H9 (cell line): ENCODE data around the gene IRX5. TPM values are rescaled to one million over a fixed set of nuclear protein-coding genes. Genes with fewer than 3 reads are reported as not detected.

Experiments
- DNase-seq: peaks from one replicate; pipeline ENCODE4 v3.0.0-alpha.2; 2017
- H2AFZ ChIP-seq: one replicate; pipeline ENCODE4 v1.6.1; 2013; ENCODE audit warnings: mild to moderate bottlenecking, low read length, control low read depth, moderate library complexity
- H2AK5ac ChIP-seq: 2 replicates; pipeline ENCODE4 v1.6.1; 2013; ENCODE audit warnings: low read length, control low read depth, mixed read lengths; ENCODE audit not compliant: insufficient read length
- H2BK120ac ChIP-seq: one replicate; pipeline ENCODE4 v1.6.1; 2013; ENCODE audit warnings: low read depth, mild to moderate bottlenecking, low read length, control low read depth, inconsistent platforms; ENCODE audit not compliant: poor library complexity, severe bottlenecking
- H2BK12ac ChIP-seq: 2 replicates; pipeline ENCODE4 v1.6.1; 2013; ENCODE audit warnings: low read length, control low read depth, mixed read lengths, low read depth; ENCODE audit not compliant: insufficient read length
- H2BK15ac ChIP-seq: 2 replicates; pipeline ENCODE4 v1.6.1; 2013; ENCODE audit warnings: low read depth, low read length, control low read depth
- H2BK20ac ChIP-seq: one replicate; pipeline ENCODE4 v1.6.1; 2013; ENCODE audit warnings: low read depth, mild to moderate bottlenecking, low read length, control low read depth, inconsistent platforms; ENCODE audit not compliant: poor library complexity, severe bottlenecking
- H2BK5ac ChIP-seq: 2 replicates; pipeline ENCODE4 v1.6.1; 2013; ENCODE audit warnings: low read length, control low read depth, mixed read lengths; ENCODE audit not compliant: insufficient read length
- H3K14ac ChIP-seq: 2 replicates; pipeline ENCODE4 v1.6.1; 2013; ENCODE audit warnings: low read length, control low read depth; ENCODE audit not compliant: insufficient read depth
- H3K18ac ChIP-seq: 2 replicates; pipeline ENCODE4 v1.6.1; 2013; ENCODE audit warnings: low read depth, mild to moderate bottlenecking, mixed read lengths, low read length, control low read depth; ENCODE audit not compliant: insufficient read length
- H3K23ac ChIP-seq: 2 replicates; pipeline ENCODE4 v1.6.1; 2013; ENCODE audit warnings: low read length, control low read depth, mixed read lengths, low read depth; ENCODE audit not compliant: insufficient read length
- H3K23me2 ChIP-seq: 2 replicates; pipeline ENCODE4 v1.6.1; 2013; ENCODE audit warnings: low read depth, mild to moderate bottlenecking, mixed read lengths, low read length, control low read depth; ENCODE audit not compliant: insufficient read length, poor library complexity, severe bottlenecking
- H3K27ac ChIP-seq: 2 replicates; pipeline ENCODE4 v1.5.1; 2013; ENCODE audit warnings: low read length, control low read depth, mixed read lengths, low read depth; ENCODE audit not compliant: insufficient read length
- H3K27me3 ChIP-seq: 2 replicates; pipeline ENCODE4 v1.6.1; 2013; ENCODE audit warnings: low read length, control low read depth, inconsistent platforms; ENCODE audit not compliant: insufficient read depth
- H3K4ac ChIP-seq: 2 replicates; pipeline ENCODE4 v1.6.1; 2013; ENCODE audit warnings: low read depth, mild to moderate bottlenecking, control low read depth, inconsistent platforms, low read length, moderate library complexity
- H3K4me1 ChIP-seq: 2 replicates; pipeline ENCODE4 v1.6.1; 2013; ENCODE audit warnings: low read length, control low read depth, inconsistent platforms; ENCODE audit not compliant: insufficient read depth
- H3K4me2 ChIP-seq: 2 replicates; pipeline ENCODE4 v1.6.1; 2013; ENCODE audit warnings: low read length, control low read depth, mixed read lengths; ENCODE audit not compliant: insufficient read length, insufficient read depth
- H3K56ac ChIP-seq: 2 replicates; pipeline ENCODE4 v1.6.1; 2013; ENCODE audit warnings: low read depth, mild to moderate bottlenecking, mixed read lengths, low read length, control low read depth; ENCODE audit not compliant: insufficient read length
- H3K79me1 ChIP-seq: 2 replicates; pipeline ENCODE4 v1.6.1; 2013; ENCODE audit warnings: low read depth, mild to moderate bottlenecking, moderate library complexity, low read length, control low read depth, inconsistent platforms; ENCODE audit not compliant: insufficient read depth, poor library complexity, severe bottlenecking
- H3K79me2 ChIP-seq: 2 replicates; pipeline ENCODE4 v1.6.1; 2013; ENCODE audit warnings: low read length, control low read depth, inconsistent platforms; ENCODE audit not compliant: insufficient read depth
- H3K9ac ChIP-seq: 2 replicates; pipeline ENCODE4 v1.6.1; 2013; ENCODE audit warnings: low read length, control low read depth, mixed read lengths; ENCODE audit not compliant: insufficient read length; ENCODE audit errors: extremely low read depth
- H3K9me3 ChIP-seq: one replicate; pipeline ENCODE4 v1.6.1; 2013; ENCODE audit warnings: low read depth, low read length, inconsistent platforms; ENCODE audit not compliant: control insufficient read depth
- H3T11ph ChIP-seq: one replicate; pipeline ENCODE4 v1.6.1; 2013; ENCODE audit warnings: mild to moderate bottlenecking, low read length, control low read depth, inconsistent platforms
- H4K20me1 ChIP-seq: one replicate; pipeline ENCODE4 v1.6.1; 2013; ENCODE audit not compliant: control insufficient read depth, insufficient read length, insufficient read depth
- H4K5ac ChIP-seq: 2 replicates; pipeline ENCODE4 v1.6.1; 2013; ENCODE audit warnings: low read depth, mild to moderate bottlenecking, mixed read lengths, low read length, control low read depth; ENCODE audit not compliant: insufficient read length
- H4K8ac ChIP-seq: replicated peaks from 2 replicates; pipeline ENCODE4 v1.6.1; 2013; ENCODE audit warnings: low read length, control low read depth, mixed read lengths, low read depth; ENCODE audit not compliant: insufficient read length
- H4K91ac ChIP-seq: 2 replicates; pipeline ENCODE4 v1.6.1; 2013; ENCODE audit warnings: low read depth, mild to moderate bottlenecking, moderate library complexity, mixed read lengths, low read length, control low read depth; ENCODE audit not compliant: insufficient read length
- H3K27ac Mint-ChIP-seq, 3 experiments: 2 replicates in 2 of 3; 3 replicates in 1 of 3; pipeline ENCODE4 v1.8.0; 2020 to 2021; ENCODE audit warnings: mixed read lengths in 3 of 3, mild to moderate bottlenecking in 1 of 3, moderate library complexity in 1 of 3
- H3K27me3 Mint-ChIP-seq: 2 replicates; pipeline ENCODE4 v1.8.0; 2021; ENCODE audit warnings: low read depth, mild to moderate bottlenecking, moderate library complexity, mixed read lengths
- H3K36me3 Mint-ChIP-seq, 3 experiments: 2 replicates in 2 of 3; 3 replicates in 1 of 3; pipeline ENCODE4 v1.8.0; 2020 to 2021; ENCODE audit warnings: low read depth in 3 of 3, mixed read lengths in 3 of 3; ENCODE audit not compliant: insufficient read depth in 1 of 3
- H3K4me1 Mint-ChIP-seq, 2 experiments: 2 replicates each; pipeline ENCODE4 v1.8.0; 2020; ENCODE audit warnings: mixed read lengths in 2 of 2
- H3K4me3 Mint-ChIP-seq, 2 experiments: 2 replicates in 1 of 2; 3 replicates in 1 of 2; pipeline ENCODE4 v1.8.0; 2020 to 2021; ENCODE audit warnings: mild to moderate bottlenecking in 2 of 2, mixed read lengths in 2 of 2, moderate library complexity in 1 of 2
- H3K9me3 Mint-ChIP-seq, 2 experiments: 2 replicates in 1 of 2; 3 replicates in 1 of 2; pipeline ENCODE4 v1.8.0; 2020; ENCODE audit warnings: mild to moderate bottlenecking in 2 of 2, mixed read lengths in 2 of 2, moderate library complexity in 1 of 2
- WGBS: extraction: QIAGEN DNeasy Blood & Tissue Kit; methylation state at CpG from one replicate; pipeline ENCODE4 v1.1.7; 2013; ENCODE audit warnings: missing lambda C conversion rate, low lambda C conversion rate, mixed read lengths; ENCODE audit not compliant: insufficient read length; ENCODE audit errors: extremely low coverage; 5-methylcytosine and 5-hydroxymethylcytosine counted together
- total RNA-seq: library from RNA; stranded (reverse); gene quantifications from 2 replicates; pipeline ENCODE4 v1.2.1, GENCODE V29; 2021
- TF ChIP-seq, protein P1 (sequence below): fragments of 200-600 bp; sonication (generic); conservative IDR thresholded peaks from 3 replicates; pipeline ENCODE4 v1.8.0; 2021; ENCODE audit warnings: antibody characterized with exemption, mild to moderate bottlenecking

Gene IRX5
- total RNA-seq, 1 experiment from 2014 or later: 0.59 TPM

DNA sequence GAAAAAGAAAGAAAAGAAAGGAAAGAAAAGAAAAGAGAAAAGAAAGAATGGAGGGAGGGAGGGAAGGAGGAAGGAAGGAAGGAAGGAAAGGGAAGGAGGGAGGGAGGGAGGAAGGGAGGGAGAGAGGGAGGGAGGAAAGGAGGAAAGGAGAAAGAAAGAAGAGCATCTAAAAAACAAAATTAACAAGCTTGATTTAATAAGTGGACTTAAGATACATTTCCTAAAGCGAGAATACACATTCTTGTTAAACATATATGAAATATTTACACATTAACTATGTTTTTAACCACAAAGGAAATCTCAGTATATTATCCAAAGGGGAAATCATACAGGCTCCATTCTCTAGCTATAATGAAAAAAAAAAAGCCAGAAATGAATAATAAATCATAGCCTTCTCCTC, 47.3 kb upstream of the IRX5 start:
- Histone ChIP-seq H3K4me2 (no peak overlapping the region), H3K4me1 (no peaks in the 10 kb centered on the region), H4K5ac (no peak overlapping the region), H4K91ac (no peak overlapping the region), H3K9me3 (no peaks in the 10 kb centered on the region), H2BK15ac (no peak overlapping the region), H3K4ac (no peak overlapping the region), H2AFZ (no peak overlapping the region), H4K8ac (no peak overlapping the region), H3T11ph (no peak overlapping the region), H3K27me3 (no peaks in the 10 kb centered on the region), H3K18ac (no peak overlapping the region), H2AK5ac (no peak overlapping the region), H2BK12ac (no peak overlapping the region), H3K14ac (no peak overlapping the region), H3K9ac (no peak overlapping the region), H3K23ac (no peak overlapping the region), H3K23me2 (no peaks in the 10 kb centered on the region), H3K27ac (no peak overlapping the region), H3K56ac (no peak overlapping the region), H2BK5ac (no peak overlapping the region), H2BK120ac (no peak overlapping the region), H4K20me1 (no peaks in the 10 kb centered on the region), H3K79me2 (no peaks in the 10 kb centered on the region), H2BK20ac (no peak overlapping the region), H3K79me1 (no peaks in the 10 kb centered on the region)
- Mint-ChIP-seq H3K27me3 (peaks cover 2% of the 10 kb centered on the region), H3K9me3 (peaks cover 0 to 10% of the 10 kb centered on the region in 2 experiments; a peak in 4 of 5 replicates), H3K36me3 (peaks cover 0 to 6% (median 0%) of the 10 kb centered on the region in 3 experiments; a peak in 3 of 7 replicates), H3K27ac (no peak overlapping the region), H3K4me1 (no peaks in the 10 kb centered on the region), H3K4me3 (no peak overlapping the region)
- TF ChIP-seq, protein P1, sequence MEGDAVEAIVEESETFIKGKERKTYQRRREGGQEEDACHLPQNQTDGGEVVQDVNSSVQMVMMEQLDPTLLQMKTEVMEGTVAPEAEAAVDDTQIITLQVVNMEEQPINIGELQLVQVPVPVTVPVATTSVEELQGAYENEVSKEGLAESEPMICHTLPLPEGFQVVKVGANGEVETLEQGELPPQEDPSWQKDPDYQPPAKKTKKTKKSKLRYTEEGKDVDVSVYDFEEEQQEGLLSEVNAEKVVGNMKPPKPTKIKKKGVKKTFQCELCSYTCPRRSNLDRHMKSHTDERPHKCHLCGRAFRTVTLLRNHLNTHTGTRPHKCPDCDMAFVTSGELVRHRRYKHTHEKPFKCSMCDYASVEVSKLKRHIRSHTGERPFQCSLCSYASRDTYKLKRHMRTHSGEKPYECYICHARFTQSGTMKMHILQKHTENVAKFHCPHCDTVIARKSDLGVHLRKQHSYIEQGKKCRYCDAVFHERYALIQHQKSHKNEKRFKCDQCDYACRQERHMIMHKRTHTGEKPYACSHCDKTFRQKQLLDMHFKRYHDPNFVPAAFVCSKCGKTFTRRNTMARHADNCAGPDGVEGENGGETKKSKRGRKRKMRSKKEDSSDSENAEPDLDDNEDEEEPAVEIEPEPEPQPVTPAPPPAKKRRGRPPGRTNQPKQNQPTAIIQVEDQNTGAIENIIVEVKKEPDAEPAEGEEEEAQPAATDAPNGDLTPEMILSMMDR: no peak
- DNase-seq: no peak
- WGBS: no CpG with 5 or more reads among the region's 1 CpG
